K562 (cell line): ENCODE measurements around the gene PPIE. TPM values are rescaled to one million over a fixed set of nuclear protein-coding genes. Genes with fewer than 3 reads are reported as not detected.
A peak's percentile ranks its signal among the peaks of the same experiment; 100 is the strongest.

Experiments
- AFF4 ChIP-seq: sonication (generic); formaldehyde crosslinking; IDR thresholded peaks from 2 replicates; pipeline ENCODE4 v1.8.0; 2023; ENCODE audit warnings: mild to moderate bottlenecking, missing genetic modification reagents
- ATF1 ChIP-seq, 2 experiments: fragments of 450-650 bp in 1 of 2; IDR thresholded peaks; 2 replicates each; pipeline ENCODE4 v1.6.1; 2016; ENCODE audit warnings: missing compliant biosample characterization in 1 of 2, missing genetic modification characterization in 1 of 2
- ATF6 ChIP-seq: sonication (generic); formaldehyde crosslinking; IDR thresholded peaks from 2 replicates; pipeline ENCODE4 v1.4.0; 2020; ENCODE audit warnings: mild to moderate bottlenecking, missing genetic modification reagents
- ATF7 ChIP-seq: fragments of 450-650 bp; IDR thresholded peaks from 2 replicates; pipeline ENCODE4 v1.7.1; 2014; ENCODE audit warnings: mild to moderate bottlenecking, moderate library complexity
- CEBPB ChIP-seq: fragments of 450-650 bp; IDR thresholded peaks from 2 replicates; pipeline ENCODE4 v1.6.1; 2016; ENCODE audit warnings: missing genetic modification characterization, missing compliant biosample characterization
- E2F5 ChIP-seq: sonication (generic); formaldehyde crosslinking; IDR thresholded peaks from 2 replicates; pipeline ENCODE4 v1.8.0; 2022; ENCODE audit warnings: mild to moderate bottlenecking, missing genetic modification reagents
- FOXA3 ChIP-seq, 2 experiments: fragments of 450-650 bp in 1 of 2; sonication (generic) in 1 of 2; formaldehyde crosslinking; IDR thresholded peaks in 1 of 2; conservative IDR thresholded peaks in 1 of 2; 2 replicates each; pipeline versions ENCODE4 v1.4.0 to v1.8.0; 2020 to 2022; ENCODE audit warnings: mild to moderate bottlenecking in 2 of 2, missing genetic modification reagents in 1 of 2
- GTF2E2 ChIP-seq: fragments of 200-800 bp; sonication (Bioruptor generic); IDR thresholded peaks from 2 replicates; pipeline ENCODE4 v1.6.1; 2016; ENCODE audit warnings: missing genetic modification characterization, missing compliant biosample characterization
- NCOA6 ChIP-seq: fragments of 450-650 bp; IDR thresholded peaks from 2 replicates; pipeline ENCODE4 v1.6.1; 2017; ENCODE audit warnings: mild to moderate bottlenecking
- POLR2A ChIP-seq: fragments of 450-650 bp; conservative IDR thresholded peaks from 2 replicates; pipeline ENCODE4 v1.6.1; 2016
- SUPT5H ChIP-seq: fragments of 450-650 bp; IDR thresholded peaks from 2 replicates; pipeline ENCODE4 v1.6.1; 2016
- TAF9B ChIP-seq: fragments of 450-650 bp; IDR thresholded peaks from 2 replicates; pipeline ENCODE4 v1.6.1; 2018; ENCODE audit warnings: mild to moderate bottlenecking; ENCODE audit not compliant: partially characterized antibody
- TFAP4 ChIP-seq: sonication (generic); formaldehyde crosslinking; IDR thresholded peaks from 2 replicates; pipeline ENCODE4 v1.8.0; 2022; ENCODE audit warnings: missing genetic modification reagents, mild to moderate bottlenecking, moderate library complexity, borderline replicate concordance
- YY1 ChIP-seq, 3 experiments: IDR thresholded peaks; 2 replicates each; pipeline ENCODE4 v1.6.1; 2011; ENCODE audit warnings: low read length in 2 of 3, mild to moderate bottlenecking in 2 of 3, moderate library complexity in 2 of 3, borderline replicate concordance in 1 of 3, control low read depth in 1 of 3, low read depth in 1 of 3; ENCODE audit not compliant: insufficient read depth in 3 of 3, insufficient replicate concordance in 2 of 3, control insufficient read depth in 1 of 3, insufficient read length in 1 of 3; ENCODE audit errors: extremely low read depth in 1 of 3
- ZNF280A ChIP-seq: fragments of 450-650 bp; IDR thresholded peaks from 2 replicates; pipeline ENCODE4 v1.6.1; 2018; ENCODE audit warnings: mild to moderate bottlenecking, low read depth; ENCODE audit not compliant: partially characterized antibody
- ZNF354B ChIP-seq: fragments of 250-450 bp; sonication (Bioruptor Pico); IDR thresholded peaks from 2 replicates; pipeline ENCODE4 v1.4.0; 2020
- ZNF561 ChIP-seq: fragments of 450-650 bp; formaldehyde crosslinking; conservative IDR thresholded peaks from 2 replicates; pipeline ENCODE4 v1.4.0; 2020; ENCODE audit warnings: mild to moderate bottlenecking, moderate library complexity
- polyA plus RNA-seq, 8 experiments: library from polyadenylated mRNA; depleted of rRNA in 4 of 8; stranded (reverse) in 5 of 8; unstranded in 3 of 8; fragments of >200 nt; fragmentation: Nextera tagmentation in 2 of 8; fragmentation: Illumina TruSeq in 1 of 8; extraction: Ambion mirVana in 2 of 8; extraction: Trizol in 1 of 8; gene quantifications; 2 replicates each; pipeline versions ENCODE4 v1.2.1 to v1.2.3, GENCODE V29; 2011 to 2014; ENCODE audit warnings: inconsistent platforms in 1 of 8, missing spikeins in 1 of 8
- total RNA-seq, 7 experiments: library from RNA; depleted of rRNA in 6 of 7; stranded (reverse); fragments of >200 nt in 6 of 7; fragmentation: Illumina TruSeq in 2 of 7; extraction: Trizol in 2 of 7; gene quantifications; 2 replicates each; pipeline versions ENCODE4 v1.2.1 to v1.2.3, GENCODE V29; 2011 to 2021; ENCODE audit warnings: low replicate concordance in 1 of 7

PPIE gene
- total and polyA plus RNA-seq, 9 of the 15 experiments (the other 6 are each of a cell fraction or from before 2014, with no cell fraction given), result 75.4 to 444 (median 131) TPM

GRCh38 chr1:39738622-39739366, at the start of gene PPIE (continued):
- no peak for TF ChIP-seq ZNF561 (CRISPR knock-in tag)
- TF ChIP-seq CEBPB (tag), result no peak
- TF ChIP-seq YY1 (IDR thresholded peaks at IDR 0.05; ENCODE audit: borderline replicate concordance in 1 of 3, control insufficient read depth in 1 of 3, extremely low read depth in 1 of 3, insufficient read depth in 3 of 3, insufficient read length in 1 of 3, insufficient replicate concordance in 2 of 3, low read depth in 1 of 3, low read length in 2 of 3), result peak; percentile 87 to 98 (median 96)
- TF ChIP-seq ZNF280A, result no peak
- TF ChIP-seq GTF2E2, result peak; percentile 70; the same call in 1 of the 2 replicates
- peak; percentile 89 for TF ChIP-seq TAF9B
- no peak for TF ChIP-seq NCOA6
- TF ChIP-seq ATF6 (CRISPR knock-in tag), result 0 out of 2 replicates have a peak, but pooled peaks have one; percentile 79
- TF ChIP-seq TFAP4, result peak; percentile 33; the same call in 1 of the 2 replicates
- TF ChIP-seq E2F5 (CRISPR knock-in tag), result no peak
- peak; percentile 96 for TF ChIP-seq SUPT5H
- TF ChIP-seq FOXA3 (CRISPR knock-in tag; conservative IDR thresholded peaks at IDR 0.05 in 1 of 2, IDR thresholded peaks at IDR 0.05 in 1 of 2), result no peak
- TF ChIP-seq ATF7, result peak; percentile 44; the same call in 1 of the 2 replicates
- no peak for TF ChIP-seq ZNF354B (CRISPR knock-in tag)
- TF ChIP-seq POLR2A, result peak; percentile 96
- no peak for TF ChIP-seq ATF1 (CRISPR knock-in tag; IDR thresholded peaks at IDR 0.05)
- peak; percentile 60 for TF ChIP-seq ATF1 (tag; IDR thresholded peaks at IDR 0.05)
- 0 out of 2 replicates have a peak, but pooled peaks have one; percentile 79 for TF ChIP-seq AFF4 (CRISPR knock-in tag)
